H9 (cell line): Measurements from ENCODE around the gene TIRAP. TPM values are rescaled to one million over a fixed set of nuclear protein-coding genes. Genes with fewer than 3 reads are reported as not detected.

Experiments used
- DNase-seq: peaks from one replicate; pipeline ENCODE4 v3.0.0-alpha.2; 2017
- H2AFZ ChIP-seq: one replicate; pipeline ENCODE4 v1.6.1; 2013; ENCODE audit warnings: mild to moderate bottlenecking, low read length, control low read depth, moderate library complexity
- H2AK5ac ChIP-seq: 2 replicates; pipeline ENCODE4 v1.6.1; 2013; ENCODE audit warnings: low read length, control low read depth, mixed read lengths; ENCODE audit not compliant: insufficient read length
- H2BK120ac ChIP-seq: one replicate; pipeline ENCODE4 v1.6.1; 2013; ENCODE audit warnings: low read depth, mild to moderate bottlenecking, low read length, control low read depth, inconsistent platforms; ENCODE audit not compliant: poor library complexity, severe bottlenecking
- H2BK12ac ChIP-seq: 2 replicates; pipeline ENCODE4 v1.6.1; 2013; ENCODE audit warnings: low read length, control low read depth, mixed read lengths, low read depth; ENCODE audit not compliant: insufficient read length
- H2BK15ac ChIP-seq: 2 replicates; pipeline ENCODE4 v1.6.1; 2013; ENCODE audit warnings: low read depth, low read length, control low read depth
- H2BK20ac ChIP-seq: one replicate; pipeline ENCODE4 v1.6.1; 2013; ENCODE audit warnings: low read depth, mild to moderate bottlenecking, low read length, control low read depth, inconsistent platforms; ENCODE audit not compliant: poor library complexity, severe bottlenecking
- H2BK5ac ChIP-seq: 2 replicates; pipeline ENCODE4 v1.6.1; 2013; ENCODE audit warnings: low read length, control low read depth, mixed read lengths; ENCODE audit not compliant: insufficient read length
- H3K14ac ChIP-seq: 2 replicates; pipeline ENCODE4 v1.6.1; 2013; ENCODE audit warnings: low read length, control low read depth; ENCODE audit not compliant: insufficient read depth
- H3K18ac ChIP-seq: 2 replicates; pipeline ENCODE4 v1.6.1; 2013; ENCODE audit warnings: low read depth, mild to moderate bottlenecking, mixed read lengths, low read length, control low read depth; ENCODE audit not compliant: insufficient read length
- H3K23ac ChIP-seq: 2 replicates; pipeline ENCODE4 v1.6.1; 2013; ENCODE audit warnings: low read length, control low read depth, mixed read lengths, low read depth; ENCODE audit not compliant: insufficient read length
- H3K23me2 ChIP-seq: 2 replicates; pipeline ENCODE4 v1.6.1; 2013; ENCODE audit warnings: low read depth, mild to moderate bottlenecking, mixed read lengths, low read length, control low read depth; ENCODE audit not compliant: insufficient read length, poor library complexity, severe bottlenecking
- H3K27ac ChIP-seq: 2 replicates; pipeline ENCODE4 v1.5.1; 2013; ENCODE audit warnings: low read length, control low read depth, mixed read lengths, low read depth; ENCODE audit not compliant: insufficient read length
- H3K27me3 ChIP-seq: 2 replicates; pipeline ENCODE4 v1.6.1; 2013; ENCODE audit warnings: low read length, control low read depth, inconsistent platforms; ENCODE audit not compliant: insufficient read depth
- H3K4ac ChIP-seq: 2 replicates; pipeline ENCODE4 v1.6.1; 2013; ENCODE audit warnings: low read depth, mild to moderate bottlenecking, control low read depth, inconsistent platforms, low read length, moderate library complexity
- H3K4me1 ChIP-seq: 2 replicates; pipeline ENCODE4 v1.6.1; 2013; ENCODE audit warnings: low read length, control low read depth, inconsistent platforms; ENCODE audit not compliant: insufficient read depth
- H3K4me2 ChIP-seq: 2 replicates; pipeline ENCODE4 v1.6.1; 2013; ENCODE audit warnings: low read length, control low read depth, mixed read lengths; ENCODE audit not compliant: insufficient read length, insufficient read depth
- H3K56ac ChIP-seq: 2 replicates; pipeline ENCODE4 v1.6.1; 2013; ENCODE audit warnings: low read depth, mild to moderate bottlenecking, mixed read lengths, low read length, control low read depth; ENCODE audit not compliant: insufficient read length
- H3K79me1 ChIP-seq: 2 replicates; pipeline ENCODE4 v1.6.1; 2013; ENCODE audit warnings: low read depth, mild to moderate bottlenecking, moderate library complexity, low read length, control low read depth, inconsistent platforms; ENCODE audit not compliant: insufficient read depth, poor library complexity, severe bottlenecking
- H3K79me2 ChIP-seq: 2 replicates; pipeline ENCODE4 v1.6.1; 2013; ENCODE audit warnings: low read length, control low read depth, inconsistent platforms; ENCODE audit not compliant: insufficient read depth
- H3K9ac ChIP-seq: 2 replicates; pipeline ENCODE4 v1.6.1; 2013; ENCODE audit warnings: low read length, control low read depth, mixed read lengths; ENCODE audit not compliant: insufficient read length; ENCODE audit errors: extremely low read depth
- H3K9me3 ChIP-seq: one replicate; pipeline ENCODE4 v1.6.1; 2013; ENCODE audit warnings: low read depth, low read length, inconsistent platforms; ENCODE audit not compliant: control insufficient read depth
- H3T11ph ChIP-seq: one replicate; pipeline ENCODE4 v1.6.1; 2013; ENCODE audit warnings: mild to moderate bottlenecking, low read length, control low read depth, inconsistent platforms
- H4K20me1 ChIP-seq: one replicate; pipeline ENCODE4 v1.6.1; 2013; ENCODE audit not compliant: control insufficient read depth, insufficient read length, insufficient read depth
- H4K5ac ChIP-seq: 2 replicates; pipeline ENCODE4 v1.6.1; 2013; ENCODE audit warnings: low read depth, mild to moderate bottlenecking, mixed read lengths, low read length, control low read depth; ENCODE audit not compliant: insufficient read length
- H4K8ac ChIP-seq: replicated peaks from 2 replicates; pipeline ENCODE4 v1.6.1; 2013; ENCODE audit warnings: low read length, control low read depth, mixed read lengths, low read depth; ENCODE audit not compliant: insufficient read length
- H4K91ac ChIP-seq: 2 replicates; pipeline ENCODE4 v1.6.1; 2013; ENCODE audit warnings: low read depth, mild to moderate bottlenecking, moderate library complexity, mixed read lengths, low read length, control low read depth; ENCODE audit not compliant: insufficient read length
- H3K27ac Mint-ChIP-seq, 3 experiments: 2 replicates in 2 of 3; 3 replicates in 1 of 3; pipeline ENCODE4 v1.8.0; 2020 to 2021; ENCODE audit warnings: mixed read lengths in 3 of 3, mild to moderate bottlenecking in 1 of 3, moderate library complexity in 1 of 3
- H3K27me3 Mint-ChIP-seq: 2 replicates; pipeline ENCODE4 v1.8.0; 2021; ENCODE audit warnings: low read depth, mild to moderate bottlenecking, moderate library complexity, mixed read lengths
- H3K36me3 Mint-ChIP-seq, 3 experiments: 2 replicates in 2 of 3; 3 replicates in 1 of 3; pipeline ENCODE4 v1.8.0; 2020 to 2021; ENCODE audit warnings: low read depth in 3 of 3, mixed read lengths in 3 of 3; ENCODE audit not compliant: insufficient read depth in 1 of 3
- H3K4me1 Mint-ChIP-seq, 2 experiments: 2 replicates each; pipeline ENCODE4 v1.8.0; 2020; ENCODE audit warnings: mixed read lengths in 2 of 2
- H3K4me3 Mint-ChIP-seq, 2 experiments: 2 replicates in 1 of 2; 3 replicates in 1 of 2; pipeline ENCODE4 v1.8.0; 2020 to 2021; ENCODE audit warnings: mild to moderate bottlenecking in 2 of 2, mixed read lengths in 2 of 2, moderate library complexity in 1 of 2
- H3K9me3 Mint-ChIP-seq, 2 experiments: 2 replicates in 1 of 2; 3 replicates in 1 of 2; pipeline ENCODE4 v1.8.0; 2020; ENCODE audit warnings: mild to moderate bottlenecking in 2 of 2, mixed read lengths in 2 of 2, moderate library complexity in 1 of 2
- CTCF ChIP-seq: fragments of 200-600 bp; sonication (generic); conservative IDR thresholded peaks from 3 replicates; pipeline ENCODE4 v1.8.0; 2021; ENCODE audit warnings: antibody characterized with exemption, mild to moderate bottlenecking
- WGBS: extraction: QIAGEN DNeasy Blood & Tissue Kit; methylation state at CpG from one replicate; pipeline ENCODE4 v1.1.7; 2013; ENCODE audit warnings: missing lambda C conversion rate, low lambda C conversion rate, mixed read lengths; ENCODE audit not compliant: insufficient read length; ENCODE audit errors: extremely low coverage; 5-methylcytosine and 5-hydroxymethylcytosine counted together
- total RNA-seq: library from RNA; stranded (reverse); gene quantifications from 2 replicates; pipeline ENCODE4 v1.2.1, GENCODE V29; 2021

The TIRAP gene
- total RNA-seq, 1 experiment from 2014 or later = 7.0 TPM

- Histone ChIP-seq H2BK20ac (no peak overlapping the region), H2BK15ac (no peak overlapping the region), H3K56ac (no peak overlapping the region), H3K4me1 (no peaks in the 10 kb centered on the region; the same call in 1 of the 2 replicates), H3K4ac (no peak overlapping the region), H2BK12ac (no peak overlapping the region), H4K20me1 (no peaks in the 10 kb centered on the region), H3K23me2 (no peaks in the 10 kb centered on the region), H3K14ac (no peak overlapping the region), H3K79me2 (no peaks in the 10 kb centered on the region), H2BK5ac (no peak overlapping the region), H3K4me2 (no peak overlapping the region), H3K79me1 (no peaks in the 10 kb centered on the region), H3K18ac (no peak overlapping the region), H3K9me3 (no peaks in the 10 kb centered on the region), H3K27me3 (no peaks in the 10 kb centered on the region), H3T11ph (no peak overlapping the region), H4K8ac (no peak overlapping the region), H3K27ac (no peak overlapping the region), H2AK5ac (no peak overlapping the region), H2BK120ac (no peak overlapping the region), H2AFZ (no peak overlapping the region), H4K5ac (no peak overlapping the region), H3K23ac (no peak overlapping the region), H3K9ac (no peak overlapping the region), H4K91ac (no peak overlapping the region)
- 0 out of 7 replicates have a peak, but pooled peaks cover 0 to 3% (median 2%) of the 10 kb centered on the region in 3 experiments for H3K36me3 Mint-ChIP-seq
- no peak overlapping the region for H3K27ac Mint-ChIP-seq
- no peak for TF ChIP-seq CTCF
- no CpG with 5 or more reads among the region's 3 CpGs for WGBS
- H3K4me1 Mint-ChIP-seq = peaks cover 0 to 4% of the 10 kb centered on the region in 2 experiments; a peak in 1 of 4 replicates
- no peak overlapping the region for H3K4me3 Mint-ChIP-seq
- H3K9me3 Mint-ChIP-seq = no peaks in the 10 kb centered on the region
- no peaks in the 10 kb centered on the region for H3K27me3 Mint-ChIP-seq
- no peak for DNase-seq
Observed at GRCh38 chr11:126322996-126323395, 40.1 kb downstream of the TIRAP start.
